Measurements from ENCODE around the gene CPNE7. TPM values are rescaled to one million over a fixed set of nuclear protein-coding genes. Genes with fewer than 3 reads are reported as not detected.

CPNE7 gene
- total and polyA plus RNA-seq, 7 experiments from 2014 or later: 0.39 to 5.2 TPM; not detected in 5

GRCh38 chr16:89613231-89613953 lies 37.8 kb downstream of the CPNE7 start, which contains the start of gene DPEP1:
Gene DPEP1, plus strand, starts transcription at chr16:89613642. Its CDS starts 16,769 bp downstream, at chr16:89630411.
- H3K27ac Mint-ChIP-seq: peak within 1 kb of the TSS in 2 of 9 donors; percentile 1 to 53
- CTCF ChIA-PET: no interaction called here
- intact Hi-C loops (cut with micrococcal nuclease): no loop called here
- peaks cover 0 to 5% (median 0%) of the 10 kb centered on the region in 5 donors for H3K27me3 Mint-ChIP-seq
- H3K36me3 Mint-ChIP-seq: peaks cover 0 to 4% (median 0%) of the 10 kb centered on the region in 5 donors
- Histone ChIP-seq H3K4me3 (ENCODE audit: low read length) (no peak within 1 kb of the TSS), H3K36me3 (ENCODE audit: control insufficient read depth in 2 of 3, insufficient read depth in 3 of 3, low read length in 3 of 3) (no peaks in the 10 kb centered on the region), H3K27ac (ENCODE audit: low read depth, low read length) (no peak within 1 kb of the TSS), H3K4me1 (ENCODE audit: control insufficient read depth in 2 of 2, insufficient read depth in 2 of 2, low read length in 2 of 2) (peaks cover 0 to 10% of the 10 kb centered on the region in 2 donors), H3K9me3 (ENCODE audit: control insufficient read depth in 2 of 3, low read length in 3 of 3) (no peaks in the 10 kb centered on the region), H3K27me3 (ENCODE audit: control insufficient read depth in 2 of 2, insufficient read depth in 2 of 2, low read length in 2 of 2) (no peaks in the 10 kb centered on the region)
- POLR2A ChIA-PET: no interaction called here
- H3K9me3 Mint-ChIP-seq: peaks cover 0 to 8% (median 0%) of the 10 kb centered on the region in 11 donors
- no peak for DNase-seq
- no peak within 1 kb of the TSS for H3K4me3 Mint-ChIP-seq
- H3K4me1 Mint-ChIP-seq: peaks cover 6 to 23% (median 17%) of the 10 kb centered on the region in 7 donors
- ATAC-seq: no peak

GRCh38 chr16:89613954-89614459 lies 38.4 kb downstream of the CPNE7 start:
- Histone ChIP-seq H3K4me1 (ENCODE audit: control insufficient read depth in 2 of 2, insufficient read depth in 2 of 2, low read length in 2 of 2) (peaks cover 0 to 10% of the 10 kb centered on the region in 2 donors), H3K9me3 (ENCODE audit: control insufficient read depth in 2 of 3, low read length in 3 of 3) (no peaks in the 10 kb centered on the region), H3K36me3 (ENCODE audit: control insufficient read depth in 2 of 3, insufficient read depth in 3 of 3, low read length in 3 of 3) (no peaks in the 10 kb centered on the region), H3K27ac (ENCODE audit: low read depth, low read length) (no peak overlapping the region), H3K27me3 (ENCODE audit: control insufficient read depth in 2 of 2, insufficient read depth in 2 of 2, low read length in 2 of 2) (no peaks in the 10 kb centered on the region), H3K4me3 (ENCODE audit: low read length) (no peak overlapping the region)
- H3K4me1 Mint-ChIP-seq: peaks cover 6 to 23% (median 17%) of the 10 kb centered on the region in 7 donors
- peaks cover 0 to 4% (median 0%) of the 10 kb centered on the region in 5 donors for H3K36me3 Mint-ChIP-seq
- peaks cover 0 to 5% (median 0%) of the 10 kb centered on the region in 5 donors for H3K27me3 Mint-ChIP-seq
- H3K4me3 Mint-ChIP-seq: no peak overlapping the region
- intact Hi-C loops (cut with micrococcal nuclease): no loop called here
- ChIA-PET CTCF (no interaction called here), POLR2A (interaction anchor here (1.2 kb wide), 1 partner anchor 80 kb away, joined by 5 read pairs; no protein-coding TSS in a partner anchor)
- no peak for ATAC-seq
- H3K9me3 Mint-ChIP-seq: peaks cover 0 to 8% (median 0%) of the 10 kb centered on the region in 11 donors
- DNase-seq: no peak
- no peak overlapping the region for H3K27ac Mint-ChIP-seq

DNA sequence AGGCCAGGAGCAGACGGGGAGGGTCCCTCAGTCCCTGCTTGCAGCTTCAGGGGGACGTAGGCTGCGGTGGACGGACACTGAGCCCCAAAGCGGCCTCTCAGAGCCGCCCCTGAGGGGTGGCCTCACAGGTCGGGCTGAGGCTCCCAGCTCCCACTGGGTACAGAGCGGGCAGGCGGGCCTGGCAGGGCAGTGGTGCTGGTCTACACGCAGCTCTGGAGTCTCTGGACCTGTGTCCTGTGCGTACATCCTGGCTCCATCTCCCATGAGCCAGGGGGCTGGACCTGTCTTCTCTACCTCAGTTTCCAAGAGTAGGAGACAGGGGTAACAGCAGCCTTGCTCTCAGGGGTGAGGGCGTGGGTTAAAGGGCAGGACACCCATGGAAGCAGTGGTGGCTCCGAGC lies 39.6 kb downstream of the CPNE7 start:
- H3K36me3 ChIP-seq (ENCODE audit: control insufficient read depth in 2 of 3, insufficient read depth in 3 of 3, low read length in 3 of 3): no peaks in the 10 kb centered on the region
- ChIA-PET CTCF (no interaction called here), POLR2A (interaction anchor here (1.2 kb wide), 1 partner anchor 82 kb away, joined by 5 read pairs; no protein-coding TSS in a partner anchor)
- intact Hi-C loops (cut with micrococcal nuclease): no loop called here
- H3K27me3 Mint-ChIP-seq: peaks cover 0 to 5% (median 0%) of the 10 kb centered on the region in 5 donors
- no peak overlapping the region for H3K4me3 Mint-ChIP-seq
- no peak for ATAC-seq
- H3K27ac Mint-ChIP-seq: peak overlapping the region in 1 of 9 donors; percentile 1
- no peaks in the 10 kb centered on the region for H3K27me3 ChIP-seq (ENCODE audit: control insufficient read depth in 2 of 2, insufficient read depth in 2 of 2, low read length in 2 of 2)
- H3K4me1 ChIP-seq (ENCODE audit: control insufficient read depth in 2 of 2, insufficient read depth in 2 of 2, low read length in 2 of 2): peaks cover 0 to 10% of the 10 kb centered on the region in 2 donors
- no peak overlapping the region for H3K4me3 ChIP-seq (ENCODE audit: low read length)
- no peaks in the 10 kb centered on the region for H3K9me3 ChIP-seq (ENCODE audit: control insufficient read depth in 2 of 3, low read length in 3 of 3)
- H3K36me3 Mint-ChIP-seq: peaks cover 0 to 4% (median 0%) of the 10 kb centered on the region in 5 donors
- H3K9me3 Mint-ChIP-seq: peaks cover 0 to 8% (median 0%) of the 10 kb centered on the region in 11 donors
- no peak overlapping the region for H3K27ac ChIP-seq (ENCODE audit: low read depth, low read length)
- peaks cover 6 to 23% (median 17%) of the 10 kb centered on the region in 7 donors for H3K4me1 Mint-ChIP-seq
- DNase-seq: no peak

DNA sequence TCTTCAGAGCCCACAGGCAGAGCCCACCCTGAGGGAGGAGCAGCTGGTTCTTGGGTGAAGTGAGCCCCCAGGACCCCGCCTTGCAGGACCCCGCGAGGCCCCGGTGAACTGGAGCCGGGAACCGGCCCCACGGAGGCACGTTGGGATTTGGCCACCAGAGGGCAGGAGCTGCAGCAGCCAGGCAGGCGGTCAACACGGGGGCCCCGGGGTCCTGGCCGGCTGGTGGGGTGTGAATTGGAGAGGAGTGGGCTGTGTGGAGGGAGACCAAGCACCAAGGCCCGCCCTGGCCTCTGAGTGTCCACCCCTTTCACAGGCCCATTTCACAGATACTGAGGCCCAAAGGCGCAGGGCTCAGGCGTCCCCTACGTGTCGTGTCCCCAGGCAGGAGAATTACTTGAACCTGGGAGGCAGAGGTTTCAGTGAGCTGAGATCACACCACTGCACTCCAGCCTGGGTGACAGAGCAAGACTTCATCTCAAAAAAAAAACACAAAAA lies 40.1 kb downstream of the CPNE7 start:
- Mint-ChIP-seq H3K4me3 (no peak overlapping the region), H3K27me3 (peaks cover 0 to 5% (median 0%) of the 10 kb centered on the region in 5 donors), H3K4me1 (peaks cover 6 to 23% (median 17%) of the 10 kb centered on the region in 7 donors), H3K27ac (peak overlapping the region in 2 of 9 donors; percentile 19 to 76), H3K9me3 (peaks cover 0 to 8% (median 0%) of the 10 kb centered on the region in 11 donors), H3K36me3 (peaks cover 0 to 4% (median 0%) of the 10 kb centered on the region in 5 donors)
- no peaks in the 10 kb centered on the region for H3K36me3 ChIP-seq (ENCODE audit: control insufficient read depth in 2 of 3, insufficient read depth in 3 of 3, low read length in 3 of 3)
- no peak overlapping the region for H3K4me3 ChIP-seq (ENCODE audit: low read length)
- H3K4me1 ChIP-seq (ENCODE audit: control insufficient read depth in 2 of 2, insufficient read depth in 2 of 2, low read length in 2 of 2): peaks cover 0 to 10% of the 10 kb centered on the region in 2 donors
- H3K27ac ChIP-seq (ENCODE audit: low read depth, low read length): no peak overlapping the region
- H3K9me3 ChIP-seq (ENCODE audit: control insufficient read depth in 2 of 3, low read length in 3 of 3): no peaks in the 10 kb centered on the region
- intact Hi-C loops (cut with micrococcal nuclease): no loop called here
- peak; percentile 36 for ATAC-seq
- DNase-seq: peak in 5 of 9 donors; percentile 12 to 45 (median 22)
- no peaks in the 10 kb centered on the region for H3K27me3 ChIP-seq (ENCODE audit: control insufficient read depth in 2 of 2, insufficient read depth in 2 of 2, low read length in 2 of 2)
- CTCF ChIA-PET: no interaction called here
- POLR2A ChIA-PET: interaction anchor here (1.2 kb wide), 1 partner anchor 82 kb away, joined by 5 read pairs; no protein-coding TSS in a partner anchor

- Histone ChIP-seq H3K4me1 (ENCODE audit: control insufficient read depth in 2 of 2, insufficient read depth in 2 of 2, low read length in 2 of 2) (peaks cover 0 to 10% of the 10 kb centered on the region in 2 donors), H3K36me3 (ENCODE audit: control insufficient read depth in 2 of 3, insufficient read depth in 3 of 3, low read length in 3 of 3) (no peaks in the 10 kb centered on the region), H3K27me3 (ENCODE audit: control insufficient read depth in 2 of 2, insufficient read depth in 2 of 2, low read length in 2 of 2) (no peaks in the 10 kb centered on the region), H3K9me3 (ENCODE audit: control insufficient read depth in 2 of 3, low read length in 3 of 3) (no peaks in the 10 kb centered on the region), H3K27ac (ENCODE audit: low read depth, low read length) (no peak overlapping the region), H3K4me3 (ENCODE audit: low read length) (no peak overlapping the region)
- H3K27me3 Mint-ChIP-seq: peaks cover 0 to 5% (median 0%) of the 10 kb centered on the region in 5 donors
- H3K4me3 Mint-ChIP-seq: peak overlapping the region in 8 of 10 donors; percentile 37 to 76 (median 60)
- peaks cover 0 to 8% (median 0%) of the 10 kb centered on the region in 11 donors for H3K9me3 Mint-ChIP-seq
- H3K36me3 Mint-ChIP-seq: peaks cover 0 to 4% (median 0%) of the 10 kb centered on the region in 5 donors
- DNase-seq: peak in 6 of 9 donors; percentile 22 to 45 (median 32)
- intact Hi-C loops (cut with micrococcal nuclease): no loop called here
- no peak for ATAC-seq
- H3K4me1 Mint-ChIP-seq: peaks cover 6 to 23% (median 17%) of the 10 kb centered on the region in 7 donors
- H3K27ac Mint-ChIP-seq: peak overlapping the region; percentile 76 to 88 (median 83)
- CTCF ChIA-PET: no interaction called here
- POLR2A ChIA-PET: no interaction called here
Measured at GRCh38 chr16:89616623-89617022, 41.1 kb downstream of the CPNE7 start.

DNA sequence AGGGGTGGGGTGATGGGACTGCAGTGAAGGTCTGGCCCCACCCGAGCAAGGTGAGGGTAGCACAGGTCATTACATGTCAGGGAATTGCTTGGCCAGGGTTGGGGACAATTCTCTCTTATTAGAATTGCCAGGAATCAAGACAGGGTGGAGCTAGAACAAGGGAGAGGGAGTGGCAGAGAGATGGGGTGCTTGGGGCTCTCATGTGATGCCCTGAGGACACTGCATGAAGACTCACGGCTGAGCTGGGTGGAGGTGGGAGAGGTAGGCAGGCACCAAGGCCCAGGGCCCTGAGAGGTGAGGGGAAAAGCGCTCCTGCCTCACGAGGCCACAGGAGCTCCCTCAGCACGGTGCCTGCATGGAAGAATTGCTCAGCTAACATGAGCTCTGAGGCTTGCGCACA lies 41.5 kb downstream of the CPNE7 start:
- intact Hi-C loops (cut with micrococcal nuclease): no loop called here
- no peak overlapping the region for H3K4me3 ChIP-seq (ENCODE audit: low read length)
- DNase-seq (no peak), ATAC-seq (peak; percentile 26)
- Mint-ChIP-seq H3K9me3 (peaks cover 0 to 8% (median 0%) of the 10 kb centered on the region in 11 donors), H3K4me3 (peak overlapping the region in 7 of 10 donors; percentile 25 to 76 (median 61)), H3K27me3 (peaks cover 0 to 5% (median 0%) of the 10 kb centered on the region in 5 donors), H3K27ac (peak overlapping the region; percentile 76 to 88 (median 83)), H3K36me3 (peaks cover 0 to 4% (median 0%) of the 10 kb centered on the region in 5 donors), H3K4me1 (peaks cover 6 to 23% (median 17%) of the 10 kb centered on the region in 7 donors)
- peaks cover 0 to 10% of the 10 kb centered on the region in 2 donors for H3K4me1 ChIP-seq (ENCODE audit: control insufficient read depth in 2 of 2, insufficient read depth in 2 of 2, low read length in 2 of 2)
- H3K27me3 ChIP-seq (ENCODE audit: control insufficient read depth in 2 of 2, insufficient read depth in 2 of 2, low read length in 2 of 2): no peaks in the 10 kb centered on the region
- H3K36me3 ChIP-seq (ENCODE audit: control insufficient read depth in 2 of 3, insufficient read depth in 3 of 3, low read length in 3 of 3): no peaks in the 10 kb centered on the region
- ChIA-PET POLR2A (no interaction called here), CTCF (no interaction called here)
- no peak overlapping the region for H3K27ac ChIP-seq (ENCODE audit: low read depth, low read length)
- no peaks in the 10 kb centered on the region for H3K9me3 ChIP-seq (ENCODE audit: control insufficient read depth in 2 of 3, low read length in 3 of 3)

Data from naive thymus-derived CD4-positive, alpha-beta T cell (primary cell).